MCF 10A (cell line): ENCODE data around the gene XPO6. TPM values are rescaled to one million over a fixed set of nuclear protein-coding genes. Genes with fewer than 3 reads are reported as not detected.

Source experiments
- BruUV-seq: library from RNA; stranded (reverse); fragments of 400-500 nt; replicated peaks from 2 replicates; lab custom pipeline; 2021; lab: Mats Ljungman, UMichigan
- CTCF ChIA-PET: fragments of 300-600 bp; sonication (Branson Sonifier 250); formaldehyde crosslinking; extraction: SDS; loops from one replicate; lab custom pipeline; 2021; ENCODE audit warnings: antibody characterized with exemption, inconsistent platforms; lab: Yijun Ruan, JAX
- POLR2A ChIA-PET: fragments of 300-600, 350-650 bp; sonication (Branson Sonifier 250); formaldehyde crosslinking; extraction: SDS; loops from one replicate; lab custom pipeline; 2020; ENCODE audit warnings: antibody characterized with exemption, inconsistent platforms; lab: Yijun Ruan, JAX
- DNase-seq: peaks from one replicate; pipeline ENCODE4 v3.0.0-alpha.2; 2018; ENCODE audit not compliant: unreplicated experiment
- H3K27ac Mint-ChIP-seq: one replicate; pipeline ENCODE4 v1.8.0; 2022; ENCODE audit warnings: mild to moderate bottlenecking, low read depth, mixed read lengths; ENCODE audit not compliant: unreplicated experiment
- H3K27me3 Mint-ChIP-seq: one replicate; pipeline ENCODE4 v1.8.0; 2022; ENCODE audit warnings: mixed read lengths; ENCODE audit not compliant: insufficient read depth, unreplicated experiment
- H3K36me3 Mint-ChIP-seq: one replicate; pipeline ENCODE4 v1.8.0; 2022; ENCODE audit warnings: mild to moderate bottlenecking, moderate library complexity, mixed read lengths; ENCODE audit not compliant: insufficient read depth, unreplicated experiment
- H3K4me1 Mint-ChIP-seq: one replicate; pipeline ENCODE4 v1.8.0; 2022; ENCODE audit warnings: mixed read lengths; ENCODE audit not compliant: insufficient read depth, unreplicated experiment
- H3K4me3 Mint-ChIP-seq: one replicate; pipeline ENCODE4 v1.8.0; 2022; ENCODE audit warnings: mild to moderate bottlenecking, moderate library complexity, mixed read lengths; ENCODE audit not compliant: unreplicated experiment
- H3K9me3 Mint-ChIP-seq: one replicate; pipeline ENCODE4 v1.8.0; 2022; ENCODE audit warnings: mixed read lengths; ENCODE audit not compliant: unreplicated experiment
- CTCF ChIP-seq: fragments of 200-600 bp; IDR thresholded peaks from one replicate; pipeline ENCODE4 v1.8.0; 2022; ENCODE audit warnings: antibody characterized with exemption, mild to moderate bottlenecking; ENCODE audit not compliant: unreplicated experiment
- intact Hi-C: fragments of 100-400 bp; cut with micrococcal nuclease; formaldehyde crosslinking; loops from 2 replicates; pipeline ENCODE4 v1.14.1; 2022
- total RNA-seq: library from RNA; stranded (reverse); gene quantifications from 2 replicates; pipeline ENCODE4 v1.2.3, GENCODE V29; 2022

The XPO6 gene
- total RNA-seq, 1 experiment from 2014 or later, result 200 TPM

DNA sequence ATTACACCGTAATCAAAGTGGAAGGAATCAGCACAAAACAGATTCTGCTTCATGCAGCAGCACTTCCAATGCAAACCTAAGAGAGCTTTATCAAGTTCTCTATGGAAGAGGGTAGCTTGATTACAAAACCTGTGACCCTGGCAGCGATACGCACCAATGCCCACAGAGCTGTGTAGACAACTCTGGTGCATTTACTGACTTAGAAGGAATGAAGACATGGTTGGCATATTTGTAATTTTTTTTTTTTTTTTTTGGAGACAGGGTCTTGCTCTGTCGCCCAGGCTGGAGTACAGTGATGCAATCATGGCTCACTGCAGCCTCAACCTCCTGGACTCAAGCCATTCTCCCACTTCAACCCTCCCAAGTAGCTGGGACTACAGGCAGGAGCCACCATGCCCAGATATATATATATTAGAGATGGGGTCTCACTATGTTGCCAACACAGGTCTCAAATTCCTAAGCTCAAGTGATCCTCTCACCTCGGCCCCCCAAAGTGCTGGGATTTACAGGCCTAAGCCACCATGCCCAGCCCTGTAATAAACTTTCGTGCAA lies 49.4 kb downstream of the XPO6 start:
- Mint-ChIP-seq H3K4me3 (no peak overlapping the region), H3K27me3 (no peaks in the 10 kb centered on the region), H3K9me3 (no peaks in the 10 kb centered on the region), H3K36me3 (peaks cover 72% of the 10 kb centered on the region), H3K4me1 (peaks cover 13% of the 10 kb centered on the region), H3K27ac (no peak overlapping the region)
- BruUV-seq, result no TSS peak
- POLR2A ChIA-PET, result interaction anchor here (0.8 to 1.6 kb wide), 3 partner anchors 8 to 19 kb away, joined by 3 to 7 read pairs (median 5); no protein-coding TSS in a partner anchor
- TF ChIP-seq CTCF, result no peak
- intact Hi-C loops, result no loop called here
- DNase-seq, result no peak
- CTCF ChIA-PET, result no interaction called here

GRCh38 chr16:28161626-28162025 lies 50.1 kb downstream of the XPO6 start:
- no TSS peak for BruUV-seq
- Mint-ChIP-seq H3K4me3 (no peak overlapping the region), H3K9me3 (no peaks in the 10 kb centered on the region), H3K27ac (no peak overlapping the region), H3K27me3 (no peaks in the 10 kb centered on the region), H3K4me1 (peaks cover 6% of the 10 kb centered on the region), H3K36me3 (peaks cover 72% of the 10 kb centered on the region)
- POLR2A ChIA-PET, result interaction anchor here (1.5 kb wide), 1 partner anchor 16 kb away, joined by 3 read pairs; no protein-coding TSS in a partner anchor
- CTCF ChIA-PET, result no interaction called here
- intact Hi-C loops, result no loop called here
- no peak for TF ChIP-seq CTCF
- no peak for DNase-seq

DNA sequence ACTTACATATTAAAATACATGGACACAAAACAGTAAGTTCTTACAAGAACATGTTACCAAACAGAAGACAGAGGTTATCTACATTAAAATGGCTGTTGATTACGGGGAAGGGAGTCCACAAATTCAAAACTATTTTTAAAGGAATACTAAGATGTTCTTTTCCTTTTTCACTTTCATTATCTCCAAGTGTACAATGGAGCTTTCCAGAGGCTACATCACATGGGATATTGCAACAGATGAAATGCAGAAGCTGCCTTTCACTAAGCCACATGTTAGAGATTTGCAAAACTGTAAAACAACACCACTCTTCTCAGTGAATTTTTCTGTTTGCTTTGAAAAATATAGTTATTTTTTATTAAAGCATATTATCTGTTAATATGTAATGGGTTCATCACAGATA lies 53.6 kb downstream of the XPO6 start:
- H3K4me3 Mint-ChIP-seq, result no peak overlapping the region
- no peaks in the 10 kb centered on the region for H3K9me3 Mint-ChIP-seq
- POLR2A ChIA-PET, result interaction anchor here (1.5 kb wide), 1 partner anchor 34 kb away, joined by 6 read pairs; no protein-coding TSS in a partner anchor
- H3K27ac Mint-ChIP-seq, result peak overlapping the region; percentile 28
- no peaks in the 10 kb centered on the region for H3K27me3 Mint-ChIP-seq
- CTCF ChIA-PET, result no interaction called here
- TF ChIP-seq CTCF, result no peak
- no TSS peak for BruUV-seq
- no peak for DNase-seq
- peaks cover 76% of the 10 kb centered on the region for H3K36me3 Mint-ChIP-seq
- intact Hi-C loops, result loop anchor here (10.0 kb wide), 1 partner anchor 57 kb away; the partner anchor contains the start of gene XPO6
- peaks cover 4% of the 10 kb centered on the region for H3K4me1 Mint-ChIP-seq

DNA sequence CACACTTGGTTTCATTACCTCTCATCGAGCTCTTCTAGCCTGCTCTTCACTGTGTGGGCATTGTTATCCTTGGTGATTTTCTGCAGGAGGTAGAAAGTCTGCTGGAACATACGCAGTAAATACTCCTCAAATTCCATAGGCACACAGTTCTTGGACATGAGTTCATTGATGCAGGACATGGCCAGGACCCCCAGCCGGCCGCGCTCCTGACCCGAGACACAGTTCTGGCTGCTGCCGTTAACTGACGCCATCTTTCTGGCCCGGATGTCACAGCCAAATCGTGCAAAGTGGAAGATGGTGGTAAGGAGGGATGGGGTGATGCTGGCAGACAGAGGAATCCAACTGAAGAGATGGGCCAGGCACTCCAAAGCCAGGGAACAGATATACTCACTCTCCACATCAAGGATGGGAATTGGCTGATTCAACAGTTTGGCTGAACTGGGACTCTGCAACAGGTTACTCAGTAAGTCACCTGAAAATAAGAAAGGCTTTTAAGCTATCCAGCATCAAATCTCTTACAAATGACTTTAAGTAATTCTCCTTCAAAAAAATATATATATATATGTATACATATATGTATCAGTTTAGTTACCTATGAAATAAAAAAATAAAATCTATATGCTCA lies 55.6 kb downstream of the XPO6 start:
- H3K4me3 Mint-ChIP-seq, result no peak overlapping the region
- no TSS peak for BruUV-seq
- no peak for TF ChIP-seq CTCF
- peaks cover 4% of the 10 kb centered on the region for H3K4me1 Mint-ChIP-seq
- no peak for DNase-seq
- H3K27ac Mint-ChIP-seq, result no peak overlapping the region
- intact Hi-C loops, result loop anchor here (10.0 kb wide), 1 partner anchor 59 kb away; the partner anchor contains the start of gene XPO6
- ChIA-PET POLR2A (no interaction called here), CTCF (no interaction called here)
- H3K27me3 Mint-ChIP-seq, result no peaks in the 10 kb centered on the region
- no peaks in the 10 kb centered on the region for H3K9me3 Mint-ChIP-seq
- H3K36me3 Mint-ChIP-seq, result peaks cover 82% of the 10 kb centered on the region
